K562 (cell line): Measurements from ENCODE around the gene SHANK1. TPM values are rescaled to one million over a fixed set of nuclear protein-coding genes. Genes with fewer than 3 reads are reported as not detected.

Experiments
- ATF1 ChIP-seq, 2 experiments: fragments of 450-650 bp in 1 of 2; IDR thresholded peaks; 2 replicates each; pipeline ENCODE4 v1.6.1; 2016; ENCODE audit warnings: missing compliant biosample characterization in 1 of 2, missing genetic modification characterization in 1 of 2
- CHD2 ChIP-seq: IDR thresholded peaks from 2 replicates; pipeline ENCODE4 v1.6.1; 2011; ENCODE audit warnings: low read depth, low read length
- ELF4 ChIP-seq: fragments of 450-650 bp; formaldehyde crosslinking; IDR thresholded peaks from 2 replicates; pipeline ENCODE4 v1.4.0; 2022; ENCODE audit warnings: missing genetic modification characterization
- ETS1 ChIP-seq: conservative IDR thresholded peaks from 2 replicates; pipeline ENCODE4 v1.6.1; 2011; ENCODE audit warnings: low read depth, mild to moderate bottlenecking, low read length; ENCODE audit not compliant: control insufficient read depth
- FIP1L1 ChIP-seq: fragments of 200-400 bp; formaldehyde crosslinking; IDR thresholded peaks from 2 replicates; pipeline ENCODE4 v1.6.1; 2018; ENCODE audit warnings: mild to moderate bottlenecking, low read depth, low read length; ENCODE audit not compliant: poor library complexity, severe bottlenecking
- FOXO4 ChIP-seq: fragments of 450-650 bp; formaldehyde crosslinking; IDR thresholded peaks from 2 replicates; pipeline ENCODE4 v1.4.0; 2020; ENCODE audit warnings: mild to moderate bottlenecking, moderate library complexity
- GTF2F1 ChIP-seq: IDR thresholded peaks from 2 replicates; pipeline ENCODE4 v1.6.1; 2011; ENCODE audit warnings: low read depth, low read length, improper control_type of control experiment
- HDAC1 ChIP-seq, 2 experiments: fragments of 450-650 bp; IDR thresholded peaks; 2 replicates each; pipeline ENCODE4 v1.6.1; 2016 to 2017; ENCODE audit warnings: inconsistent platforms in 1 of 2, mild to moderate bottlenecking in 1 of 2, moderate library complexity in 1 of 2
- HINFP ChIP-seq: fragments of 450-650 bp; conservative IDR thresholded peaks from 2 replicates; pipeline ENCODE4 v1.6.1; 2016; ENCODE audit warnings: missing genetic modification characterization, low read depth, mild to moderate bottlenecking, control low read depth, missing compliant biosample characterization
- MTA3 ChIP-seq: fragments of 450-650 bp; formaldehyde crosslinking; IDR thresholded peaks from 2 replicates; pipeline ENCODE4 v1.6.1; 2017; ENCODE audit warnings: mild to moderate bottlenecking, borderline replicate concordance
- NBN ChIP-seq: fragments of 450-650 bp; IDR thresholded peaks from 2 replicates; pipeline ENCODE4 v1.6.1; 2016; ENCODE audit warnings: low read depth, mild to moderate bottlenecking
- NKRF ChIP-seq: fragments of 450-650 bp; IDR thresholded peaks from 2 replicates; pipeline ENCODE4 v1.6.1; 2016; ENCODE audit warnings: borderline replicate concordance
- RBFOX2 ChIP-seq: fragments of 200-400 bp; formaldehyde crosslinking; IDR thresholded peaks from 2 replicates; pipeline ENCODE4 v1.6.1; 2017; ENCODE audit warnings: low read depth, mild to moderate bottlenecking, low read length, moderate library complexity
- RNF2 ChIP-seq: sonication (generic); IDR thresholded peaks from 2 replicates; pipeline ENCODE4 v1.6.1; 2016
- SMARCA5 ChIP-seq: fragments of 450-650 bp; IDR thresholded peaks from 2 replicates; pipeline ENCODE4 v1.6.1; 2016
- TRIM25 ChIP-seq: fragments of 450-650 bp; IDR thresholded peaks from 2 replicates; pipeline ENCODE4 v1.7.0; 2016; ENCODE audit warnings: borderline replicate concordance
- ZBTB7A ChIP-seq: IDR thresholded peaks from 2 replicates; pipeline ENCODE4 v1.6.1; 2011; ENCODE audit warnings: low read depth, mild to moderate bottlenecking, low read length, moderate library complexity, borderline replicate concordance; ENCODE audit not compliant: control insufficient read depth
- ZNF316 ChIP-seq: fragments of 450-650 bp; IDR thresholded peaks from 2 replicates; pipeline ENCODE4 v1.6.1; 2016
- polyA plus RNA-seq, 8 experiments: library from polyadenylated mRNA; depleted of rRNA in 4 of 8; stranded (reverse) in 5 of 8; unstranded in 3 of 8; fragments of >200 nt; fragmentation: Nextera tagmentation in 2 of 8; fragmentation: Illumina TruSeq in 1 of 8; extraction: Ambion mirVana in 2 of 8; extraction: Trizol in 1 of 8; gene quantifications; 2 replicates each; pipeline versions ENCODE4 v1.2.1 to v1.2.3, GENCODE V29; 2011 to 2014; ENCODE audit warnings: inconsistent platforms in 1 of 8, missing spikeins in 1 of 8
- total RNA-seq, 7 experiments: library from RNA; depleted of rRNA in 6 of 7; stranded (reverse); fragments of >200 nt in 6 of 7; fragmentation: Illumina TruSeq in 2 of 7; extraction: Trizol in 2 of 7; gene quantifications; 2 replicates each; pipeline versions ENCODE4 v1.2.1 to v1.2.3, GENCODE V29; 2011 to 2021; ENCODE audit warnings: low replicate concordance in 1 of 7

SHANK1 gene
- total and polyA plus RNA-seq, 9 of the 15 experiments (the other 6 are each of a cell fraction or from before 2014, with no cell fraction given): 0.33 to 1.3 (median 0.55) TPM; not detected in 2

GRCh38 chr19:50679177-50680125 is 40.2 kb downstream of the SHANK1 start (continued):
- TF ChIP-seq HINFP (tag) (peak; percentile 68; the same call in 1 of the 2 replicates), ZBTB7A (no peak), RNF2 (peak; percentile 31; the same call in 1 of the 2 replicates), SMARCA5 (peak; percentile 61; the same call in 1 of the 2 replicates), FIP1L1 (no peak), CHD2 (peak; percentile 81), NKRF (peak; percentile 77), MTA3 (peak; percentile 53; the same call in 1 of the 2 replicates), HDAC1 (IDR thresholded peaks at IDR 0.05) (peak in 1 of 2 experiments; percentile 36; a peak in 2 of 4 replicates), ELF4 (CRISPR knock-in tag) (peak; percentile 82; the same call in 1 of the 2 replicates), GTF2F1 (peak; percentile 97; the same call in 1 of the 2 replicates), TRIM25 (peak; percentile 93), ATF1 (CRISPR knock-in tag; IDR thresholded peaks at IDR 0.05) (peak; percentile 83), ATF1 (tag; IDR thresholded peaks at IDR 0.05) (peak; percentile 99), FOXO4 (CRISPR knock-in tag) (no peak), RBFOX2 (no peak), ETS1 (0 out of 2 replicates have a peak, but pooled peaks have one; percentile 42), ZNF316 (peak; percentile 32; the same call in 1 of the 2 replicates), NBN (peak; percentile 94)
